OCI-LY7 (cell line): Measurements from ENCODE around the gene SUCLA2. TPM values are rescaled to one million over a fixed set of nuclear protein-coding genes. Genes with fewer than 3 reads are reported as not detected.

Experiments
- BruUV-seq: library from RNA; stranded (reverse); fragments of 400-500 nt; replicated peaks from 2 replicates; lab custom pipeline; 2021; lab: Mats Ljungman, UMichigan
- CTCF ChIA-PET: fragments of 300-600 bp; sonication (Branson Sonifier 250); formaldehyde crosslinking; loops from one replicate; lab custom pipeline; 2022; ENCODE audit warnings: antibody characterized with exemption; ENCODE audit not compliant: unreplicated experiment; lab: Charles Lee
- POLR2A ChIA-PET: fragments of 300-600 bp; sonication (Branson Sonifier 250); formaldehyde crosslinking; loops from one replicate; lab custom pipeline; 2022; ENCODE audit warnings: antibody characterized with exemption; lab: Charles Lee
- DNase-seq: peaks from one replicate; pipeline ENCODE4 v3.0.0-alpha.2; 2015; ENCODE audit warnings: low spot score
- H2AFZ ChIP-seq: fragments of 200-600 bp; sonication (generic), shearing (Covaris generic); 2 replicates; pipeline ENCODE4 v1.6.1; 2014; ENCODE audit warnings: mild to moderate bottlenecking, antibody characterized with exemption, low read length, moderate library complexity
- H3K27ac ChIP-seq: fragments of 200-600 bp; sonication (generic); 2 replicates; pipeline ENCODE4 v1.5.1; 2014; ENCODE audit warnings: mixed run types, low read depth, mild to moderate bottlenecking, moderate library complexity, low read length, inconsistent platforms; ENCODE audit not compliant: poor library complexity, severe bottlenecking
- H3K36me3 ChIP-seq: fragments of 200-600 bp; sonication (generic); 2 replicates; pipeline ENCODE4 v1.6.1; 2014; ENCODE audit warnings: mild to moderate bottlenecking, antibody characterized with exemption, low read length, moderate library complexity, mixed read lengths; ENCODE audit not compliant: insufficient read depth
- H3K4me1 ChIP-seq: fragments of 200-600 bp; sonication (generic); 2 replicates; pipeline ENCODE4 v1.5.1; 2014; ENCODE audit warnings: mild to moderate bottlenecking, low read length; ENCODE audit not compliant: insufficient read depth, poor library complexity, severe bottlenecking
- H3K4me2 ChIP-seq: fragments of 200-600 bp; sonication (generic); 2 replicates; pipeline ENCODE4 v1.6.1; 2014; ENCODE audit warnings: mild to moderate bottlenecking, low read length
- H3K4me3 ChIP-seq: fragments of 200-600 bp; sonication (generic); 2 replicates; pipeline ENCODE4 v1.5.1; 2014; ENCODE audit warnings: mild to moderate bottlenecking, low read depth, low read length; ENCODE audit not compliant: poor library complexity, severe bottlenecking
- H3K79me2 ChIP-seq: fragments of 200-600 bp; sonication (generic); 2 replicates; pipeline ENCODE4 v1.6.1; 2016; ENCODE audit warnings: low read depth, mild to moderate bottlenecking, low read length, moderate library complexity, mixed read lengths; ENCODE audit not compliant: insufficient read depth
- H3K9me2 ChIP-seq: fragments of 200-600 bp; sonication (generic); 2 replicates; pipeline ENCODE4 v1.6.1; 2016; ENCODE audit warnings: mild to moderate bottlenecking, low read length, mixed read lengths; ENCODE audit not compliant: insufficient read depth
- H3K9me3 ChIP-seq: fragments of 200-600 bp; sonication (generic); 2 replicates; pipeline ENCODE4 v1.6.1; 2014; ENCODE audit warnings: mild to moderate bottlenecking, mixed run types, low read length, mixed read lengths
- H4K20me1 ChIP-seq: fragments of 200-600 bp; sonication (generic); 2 replicates; pipeline ENCODE4 v1.6.1; 2014; ENCODE audit warnings: mild to moderate bottlenecking, antibody characterized with exemption, low read length, moderate library complexity, mixed read lengths; ENCODE audit not compliant: insufficient read depth
- EZH2phosphoT487 ChIP-seq: fragments of 200-600 bp; sonication (generic); IDR thresholded peaks from 2 replicates; pipeline ENCODE4 v1.6.1; 2018; ENCODE audit warnings: low read depth, borderline replicate concordance, mild to moderate bottlenecking, mixed run types, antibody characterized with exemption, low read length, moderate library complexity, mixed read lengths
- intact Hi-C: fragments of 100-400 bp; cut with micrococcal nuclease; formaldehyde crosslinking; loops from one replicate; pipeline ENCODE4 v1.10.0; 2022; ENCODE audit not compliant: unreplicated experiment
- total RNA-seq, 2 experiments: library from RNA; depleted of rRNA in 1 of 2; stranded (reverse); fragments of >200 nt in 1 of 2; shearing (Covaris generic) in 1 of 2; gene quantifications; 2 replicates each; pipeline ENCODE4 v1.2.3, GENCODE V29; 2014 to 2022
- TF ChIP-seq, protein P1 (sequence below): fragments of 200-600 bp; sonication (generic); conservative IDR thresholded peaks from 2 replicates; pipeline ENCODE4 v1.5.1; 2014; ENCODE audit warnings: mild to moderate bottlenecking, antibody characterized with exemption, low read length, moderate library complexity, mixed read lengths

The SUCLA2 gene
- total RNA-seq, 2 experiments from 2014 or later: 22.9 to 46.7 TPM

DNA sequence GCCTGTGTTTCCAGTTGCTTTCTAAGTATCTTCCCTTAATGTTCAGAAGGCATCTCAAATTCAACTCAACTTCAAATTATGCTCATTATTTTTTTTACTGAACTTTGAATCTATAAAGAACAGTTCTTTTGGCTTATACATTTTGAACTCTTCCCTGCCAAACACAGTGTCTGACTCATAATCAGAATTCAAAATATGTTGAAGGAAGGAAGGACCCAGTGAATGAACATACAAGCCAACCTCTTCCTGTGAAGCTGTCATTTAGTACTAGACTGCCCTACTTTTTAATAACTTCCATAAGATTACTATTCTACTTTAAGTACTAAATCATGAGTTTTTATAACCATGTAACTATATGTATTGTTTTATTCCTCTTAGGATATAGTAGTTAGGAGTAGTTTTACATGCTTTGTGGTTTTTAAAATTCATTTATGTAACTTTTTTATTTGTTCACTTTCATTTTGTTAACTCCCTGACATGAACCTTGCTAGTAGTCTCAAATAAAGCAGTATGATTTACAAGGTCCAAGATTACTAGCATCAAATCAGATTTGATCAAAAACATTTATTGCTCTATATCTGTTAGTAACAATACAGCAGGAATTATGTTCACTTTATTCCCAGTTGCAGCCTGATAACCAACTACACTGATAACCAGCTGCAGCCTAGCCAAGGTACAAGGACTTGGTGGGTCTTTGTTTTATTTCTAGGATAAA lies 42.9 kb upstream of the SUCLA2 start:
- POLR2A ChIA-PET: no interaction called here
- H3K4me1 ChIP-seq: peaks cover 4% of the 10 kb centered on the region
- intact Hi-C loops: no loop called here
- no peak for DNase-seq
- H2AFZ ChIP-seq: no peak overlapping the region
- H3K4me2 ChIP-seq: no peak overlapping the region
- H3K36me3 ChIP-seq: peaks cover 87% of the 10 kb centered on the region
- TF ChIP-seq EZH2phosphoT487: no peak
- TF ChIP-seq, protein P1, sequence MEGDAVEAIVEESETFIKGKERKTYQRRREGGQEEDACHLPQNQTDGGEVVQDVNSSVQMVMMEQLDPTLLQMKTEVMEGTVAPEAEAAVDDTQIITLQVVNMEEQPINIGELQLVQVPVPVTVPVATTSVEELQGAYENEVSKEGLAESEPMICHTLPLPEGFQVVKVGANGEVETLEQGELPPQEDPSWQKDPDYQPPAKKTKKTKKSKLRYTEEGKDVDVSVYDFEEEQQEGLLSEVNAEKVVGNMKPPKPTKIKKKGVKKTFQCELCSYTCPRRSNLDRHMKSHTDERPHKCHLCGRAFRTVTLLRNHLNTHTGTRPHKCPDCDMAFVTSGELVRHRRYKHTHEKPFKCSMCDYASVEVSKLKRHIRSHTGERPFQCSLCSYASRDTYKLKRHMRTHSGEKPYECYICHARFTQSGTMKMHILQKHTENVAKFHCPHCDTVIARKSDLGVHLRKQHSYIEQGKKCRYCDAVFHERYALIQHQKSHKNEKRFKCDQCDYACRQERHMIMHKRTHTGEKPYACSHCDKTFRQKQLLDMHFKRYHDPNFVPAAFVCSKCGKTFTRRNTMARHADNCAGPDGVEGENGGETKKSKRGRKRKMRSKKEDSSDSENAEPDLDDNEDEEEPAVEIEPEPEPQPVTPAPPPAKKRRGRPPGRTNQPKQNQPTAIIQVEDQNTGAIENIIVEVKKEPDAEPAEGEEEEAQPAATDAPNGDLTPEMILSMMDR: no peak
- no TSS peak for BruUV-seq
- H3K4me3 ChIP-seq: no peak overlapping the region
- CTCF ChIA-PET: no interaction called here
- no peaks in the 10 kb centered on the region for H3K9me2 ChIP-seq
- H3K9me3 ChIP-seq: no peaks in the 10 kb centered on the region; the same call in 1 of the 2 replicates
- no peaks in the 10 kb centered on the region for H4K20me1 ChIP-seq
- H3K27ac ChIP-seq: no peak overlapping the region
- H3K79me2 ChIP-seq: peaks cover 15% of the 10 kb centered on the region; the same call in 1 of the 2 replicates

GRCh38 chr13:48042894-48043293 lies 41.8 kb upstream of the SUCLA2 start:
- H3K27ac ChIP-seq: no peak overlapping the region
- intact Hi-C loops: no loop called here
- CTCF ChIA-PET: no interaction called here

More at GRCh38 chr13:48042894-48043293, 41.8 kb upstream of the SUCLA2 start:
- Histone ChIP-seq H4K20me1 (no peaks in the 10 kb centered on the region), H3K4me2 (no peak overlapping the region), H3K4me1 (peaks cover 13% of the 10 kb centered on the region), H2AFZ (no peak overlapping the region), H3K9me3 (no peaks in the 10 kb centered on the region; the same call in 1 of the 2 replicates), H3K79me2 (peaks cover 24% of the 10 kb centered on the region; the same call in 1 of the 2 replicates), H3K9me2 (no peaks in the 10 kb centered on the region), H3K4me3 (no peak overlapping the region), H3K36me3 (peaks cover 77% of the 10 kb centered on the region)
- DNase-seq: no peak
- BruUV-seq: no TSS peak
- no peak for TF ChIP-seq EZH2phosphoT487
- TF ChIP-seq, protein P1: no peak
- POLR2A ChIA-PET: interaction anchor here (1.2 kb wide), 1 partner anchor 9 kb away, joined by 3 read pairs; no protein-coding TSS in a partner anchor
